Endothelial cell of umbilical vein (primary cell): ENCODE measurements around the gene CYB5D1. TPM values are rescaled to one million over a fixed set of nuclear protein-coding genes. Genes with fewer than 3 reads are reported as not detected.

ENCODE experiments used
- BruUV-seq: library from RNA; stranded (reverse); fragments of 400-500 nt; replicated peaks from 2 replicates; lab custom pipeline; 2021; lab: Mats Ljungman, UMichigan
- CTCF ChIA-PET: fragments of 300-600, 350-600 bp; sonication (Branson Sonifier 250); formaldehyde crosslinking; loops from one replicate; lab custom pipeline; 2021; ENCODE audit warnings: antibody characterized with exemption, inconsistent platforms; lab: Charles Lee
- POLR2A ChIA-PET: fragments of 300-600, 350-600 bp; sonication (Branson Sonifier 250); formaldehyde crosslinking; loops from one replicate; lab custom pipeline; 2021; ENCODE audit warnings: antibody characterized with exemption, inconsistent platforms; lab: Charles Lee
- DNase-seq: peaks from one replicate; pipeline ENCODE4 v3.0.0-alpha.2; 2011; ENCODE audit warnings: low read depth, low spot score
- FAIRE-seq: peaks from 2 replicates; lab custom pipeline; 2011; peaks lifted over from hg19 to GRCh38; lab: Jason Lieb, UNC
- H2AFZ ChIP-seq: 2 replicates; pipeline ENCODE4 v1.6.0; 2012; ENCODE audit warnings: low read depth, low read length, control low read depth, inconsistent platforms
- H3K27ac ChIP-seq: 2 replicates; pipeline ENCODE4 v1.5.1; 2011; ENCODE audit warnings: low read depth, mild to moderate bottlenecking, control low read depth, low read length, moderate library complexity; ENCODE audit not compliant: insufficient read depth
- H3K27me3 ChIP-seq, 2 experiments: 2 replicates each; pipeline versions ENCODE4 v1.6.0 to v1.6.1; 2011; ENCODE audit warnings: low read length in 2 of 2, mixed read lengths in 1 of 2; ENCODE audit not compliant: control insufficient read depth in 2 of 2, insufficient read depth in 2 of 2
- H3K36me3 ChIP-seq, 2 experiments: 2 replicates in 1 of 2; 3 replicates in 1 of 2; pipeline ENCODE4 v1.5.1; 2011; ENCODE audit warnings: low read length in 2 of 2, mild to moderate bottlenecking in 1 of 2, moderate library complexity in 1 of 2; ENCODE audit not compliant: control insufficient read depth in 2 of 2, insufficient read depth in 2 of 2; ENCODE audit errors: extremely low read depth in 1 of 2
- H3K4me1 ChIP-seq: 3 replicates; pipeline ENCODE4 v1.5.1; 2011; ENCODE audit warnings: mild to moderate bottlenecking, low read length; ENCODE audit not compliant: control insufficient read depth, insufficient read depth; ENCODE audit errors: extremely low read depth
- H3K4me2 ChIP-seq: 2 replicates; pipeline ENCODE4 v1.6.1; 2011; ENCODE audit warnings: low read length, control low read depth, mixed read lengths; ENCODE audit not compliant: insufficient read depth
- H3K4me3 ChIP-seq, 3 experiments: fragments of 200-600 bp in 1 of 3; sonication (generic), shearing (Covaris generic) in 1 of 3; replicated peaks in 1 of 3; 2 replicates each; pipeline ENCODE4 v1.5.1; 2011 to 2016; ENCODE audit warnings: control low read depth in 3 of 3, low read length in 3 of 3, mild to moderate bottlenecking in 2 of 3, inconsistent platforms in 1 of 3, low read depth in 1 of 3, moderate library complexity in 1 of 3; ENCODE audit not compliant: insufficient read depth in 1 of 3
- H3K79me2 ChIP-seq: 2 replicates; pipeline ENCODE4 v1.6.0; 2012; ENCODE audit warnings: low read length, inconsistent platforms; ENCODE audit not compliant: control insufficient read depth, insufficient read depth
- H3K9ac ChIP-seq: replicated peaks from 2 replicates; pipeline ENCODE3; 2011; ENCODE audit warnings: low read length, control low read depth; ENCODE audit not compliant: insufficient read depth; ENCODE audit errors: extremely low read depth
- H3K9me1 ChIP-seq: replicated peaks from 3 replicates; pipeline ENCODE4 v1.6.0; 2011; ENCODE audit warnings: mild to moderate bottlenecking, low read length; ENCODE audit not compliant: control insufficient read depth, insufficient read depth; ENCODE audit errors: extremely low read depth
- H3K9me3 ChIP-seq: replicated peaks from 2 replicates; pipeline ENCODE4 v1.5.1; 2012; ENCODE audit warnings: low read length, inconsistent platforms; ENCODE audit not compliant: control insufficient read depth, insufficient read depth
- H4K20me1 ChIP-seq: replicated peaks from 2 replicates; pipeline ENCODE3; 2011; ENCODE audit warnings: mild to moderate bottlenecking, low read length; ENCODE audit not compliant: control insufficient read depth, insufficient read depth; ENCODE audit errors: extremely low read depth
- EZH2 ChIP-seq: IDR thresholded peaks from 2 replicates; pipeline ENCODE4 v1.6.1; 2012; ENCODE audit warnings: borderline replicate concordance, low read depth, mild to moderate bottlenecking, moderate library complexity, low read length, inconsistent platforms; ENCODE audit not compliant: severe bottlenecking
- FOS ChIP-seq: IDR thresholded peaks from 2 replicates; pipeline ENCODE4 v1.6.1; 2011; ENCODE audit warnings: mild to moderate bottlenecking, low read length, moderate library complexity, borderline replicate concordance; ENCODE audit not compliant: insufficient read depth
- GATA2 ChIP-seq: IDR thresholded peaks from 2 replicates; pipeline ENCODE4 v1.7.0; 2011; ENCODE audit warnings: low read depth, mild to moderate bottlenecking, moderate library complexity, mixed read lengths, low read length; ENCODE audit not compliant: insufficient read length, insufficient read depth
- JUN ChIP-seq: IDR thresholded peaks from 2 replicates; pipeline ENCODE4 v1.6.1; 2011; ENCODE audit warnings: borderline replicate concordance, low read depth; ENCODE audit not compliant: insufficient read length, insufficient read depth
- MYC ChIP-seq: IDR thresholded peaks from one replicate; pipeline ENCODE4 v1.6.1; 2011; ENCODE audit warnings: mild to moderate bottlenecking, low read depth, low read length
- POLR2A ChIP-seq: IDR thresholded peaks from 2 replicates; pipeline ENCODE4 v1.6.1; 2012; ENCODE audit warnings: low read depth, mild to moderate bottlenecking, control low read depth, low read length
- POLR2AphosphoS5 ChIP-seq: IDR thresholded peaks from 2 replicates; pipeline ENCODE4 v1.6.1; 2012; ENCODE audit warnings: low read depth, mild to moderate bottlenecking, control low read depth, low read length, moderate library complexity; ENCODE audit not compliant: insufficient read depth
- dilution Hi-C: fragments of 300-500 bp; cut with MboI; formaldehyde crosslinking; loops from one replicate; pipeline ENCODE4 v1.15.0; 2019; ENCODE audit warnings: low sequenced_read_pairs; ENCODE audit not compliant: extremely low pct_ligation_motif_present
- intact Hi-C: fragments of 100-400 bp; cut with micrococcal nuclease; formaldehyde crosslinking; loops from one replicate; pipeline ENCODE4 v1.10.0; 2022
- polyA plus RNA-seq, 4 experiments: library from polyadenylated mRNA; depleted of rRNA in 3 of 4; stranded (reverse) in 3 of 4; unstranded in 1 of 4; fragments of >200 nt; gene quantifications; 2 replicates each; pipeline versions ENCODE4 v1.2.1 to v1.2.3, GENCODE V29; 2011 to 2012; ENCODE audit warnings: missing spikeins in 1 of 4
- total RNA-seq: library from RNA; stranded (reverse); gene quantifications from 2 replicates; pipeline ENCODE4 v1.2.3, GENCODE V29; 2021
- TF ChIP-seq, protein P1 (sequence below), 2 donors: IDR thresholded peaks; 1 replicate in 1 of 2; 2 replicates in 1 of 2; pipeline ENCODE4 v1.5.1; 2011; ENCODE audit warnings: low read length in 2 of 2, mild to moderate bottlenecking in 2 of 2, moderate library complexity in 2 of 2, control low read depth in 1 of 2, inconsistent platforms in 1 of 2, low read depth in 1 of 2; ENCODE audit not compliant: insufficient read depth in 1 of 2; ENCODE audit errors: extremely low read depth in 1 of 2
- TF ChIP-seq, protein P2 (sequence below): IDR thresholded peaks from 2 replicates; pipeline ENCODE4 v1.6.1; 2011; ENCODE audit not compliant: insufficient read depth, insufficient read length

CYB5D1 gene
- total and polyA plus RNA-seq, 2 donors (not counting 3 experiments of a cell fraction or from before 2014, with no cell fraction given): 9.4 to 18.1 TPM

GRCh38 chr17:7823581-7824001 lies 34.2 kb upstream of the CYB5D1 start:
- no TSS peak for BruUV-seq
- intact Hi-C loops: loop anchor here (2.0 to 5.0 kb wide), 3 partner anchors 81 to 234 kb away; no protein-coding TSS in a partner anchor
- H3K27me3 ChIP-seq: peaks cover 2 to 6% of the 10 kb centered on the region in 2 experiments
- no peak overlapping the region for H3K4me3 ChIP-seq
- dilution Hi-C loops: no loop called here
- no peak overlapping the region for H3K9ac ChIP-seq
- no peaks in the 10 kb centered on the region for H3K9me1 ChIP-seq
- H3K36me3 ChIP-seq: no peaks in the 10 kb centered on the region
- FAIRE-seq (no peak), DNase-seq (no peak)
- no peaks in the 10 kb centered on the region for H3K4me1 ChIP-seq
- H3K4me2 ChIP-seq: no peak overlapping the region
- no peak for TF ChIP-seq EZH2
- TF ChIP-seq, protein P1, sequence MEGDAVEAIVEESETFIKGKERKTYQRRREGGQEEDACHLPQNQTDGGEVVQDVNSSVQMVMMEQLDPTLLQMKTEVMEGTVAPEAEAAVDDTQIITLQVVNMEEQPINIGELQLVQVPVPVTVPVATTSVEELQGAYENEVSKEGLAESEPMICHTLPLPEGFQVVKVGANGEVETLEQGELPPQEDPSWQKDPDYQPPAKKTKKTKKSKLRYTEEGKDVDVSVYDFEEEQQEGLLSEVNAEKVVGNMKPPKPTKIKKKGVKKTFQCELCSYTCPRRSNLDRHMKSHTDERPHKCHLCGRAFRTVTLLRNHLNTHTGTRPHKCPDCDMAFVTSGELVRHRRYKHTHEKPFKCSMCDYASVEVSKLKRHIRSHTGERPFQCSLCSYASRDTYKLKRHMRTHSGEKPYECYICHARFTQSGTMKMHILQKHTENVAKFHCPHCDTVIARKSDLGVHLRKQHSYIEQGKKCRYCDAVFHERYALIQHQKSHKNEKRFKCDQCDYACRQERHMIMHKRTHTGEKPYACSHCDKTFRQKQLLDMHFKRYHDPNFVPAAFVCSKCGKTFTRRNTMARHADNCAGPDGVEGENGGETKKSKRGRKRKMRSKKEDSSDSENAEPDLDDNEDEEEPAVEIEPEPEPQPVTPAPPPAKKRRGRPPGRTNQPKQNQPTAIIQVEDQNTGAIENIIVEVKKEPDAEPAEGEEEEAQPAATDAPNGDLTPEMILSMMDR (IDR thresholded peaks at IDR 0.05; ENCODE audit: extremely low read depth in 1 of 2, insufficient read depth in 1 of 2, low read depth in 1 of 2, low read length in 2 of 2): no peak
- TF ChIP-seq, protein P2, sequence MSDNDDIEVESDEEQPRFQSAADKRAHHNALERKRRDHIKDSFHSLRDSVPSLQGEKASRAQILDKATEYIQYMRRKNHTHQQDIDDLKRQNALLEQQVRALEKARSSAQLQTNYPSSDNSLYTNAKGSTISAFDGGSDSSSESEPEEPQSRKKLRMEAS: no peak
- no peak for TF ChIP-seq POLR2AphosphoS5
- no peak for TF ChIP-seq GATA2
- no peak for TF ChIP-seq POLR2A
- no peak for TF ChIP-seq JUN
- no peak for TF ChIP-seq MYC
- TF ChIP-seq FOS: no peak
- ChIA-PET POLR2A (no interaction called here), CTCF (interaction anchor here (0.7 to 8.6 kb wide), 7 partner anchors 12 to 234 kb away, joined by 3 to 121 read pairs (median 3); partner anchors contain the start of gene NAA38)
- no peaks in the 10 kb centered on the region for H4K20me1 ChIP-seq
- no peaks in the 10 kb centered on the region for H3K9me3 ChIP-seq
- no peak overlapping the region for H3K27ac ChIP-seq
- no peaks in the 10 kb centered on the region for H3K79me2 ChIP-seq
- no peak overlapping the region for H2AFZ ChIP-seq
